IPS-11a (cell line): Measurements from ENCODE around the gene TRPM2.
"Not testable (repeated sequence)": the region's sequence is repeated elsewhere in the genome, so short reads cannot be mapped to it uniquely, and the experiment has no call there.

Experiments used
- H3K4me3 ChIP-seq: one replicate; pipeline ENCODE4 v1.5.1; 2013; ENCODE audit warnings: low read depth, low read length, control low read depth

The TRPM2 gene

DNA sequence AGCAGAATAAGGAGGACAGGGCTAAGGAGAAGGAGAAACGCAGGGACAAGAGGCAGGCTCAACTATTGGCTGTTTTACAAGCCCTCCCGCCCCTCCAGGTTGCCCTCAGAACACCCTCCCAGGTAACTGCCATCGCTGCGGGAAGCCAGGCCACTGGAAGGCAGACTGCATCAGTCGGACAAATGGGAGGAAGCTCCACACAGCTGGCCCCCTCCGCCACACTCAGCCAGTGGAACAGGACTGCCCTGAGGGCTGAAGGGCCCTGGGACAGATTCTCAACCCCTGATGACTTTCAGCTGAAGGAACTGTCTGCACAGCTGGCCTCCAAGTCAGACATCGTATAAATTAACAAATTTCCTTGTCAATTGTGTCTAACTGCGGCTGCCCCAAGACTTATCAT lies 123.7 kb downstream of the TRPM2 start:
- H3K4me3 ChIP-seq = no peak overlapping the region

DNA sequence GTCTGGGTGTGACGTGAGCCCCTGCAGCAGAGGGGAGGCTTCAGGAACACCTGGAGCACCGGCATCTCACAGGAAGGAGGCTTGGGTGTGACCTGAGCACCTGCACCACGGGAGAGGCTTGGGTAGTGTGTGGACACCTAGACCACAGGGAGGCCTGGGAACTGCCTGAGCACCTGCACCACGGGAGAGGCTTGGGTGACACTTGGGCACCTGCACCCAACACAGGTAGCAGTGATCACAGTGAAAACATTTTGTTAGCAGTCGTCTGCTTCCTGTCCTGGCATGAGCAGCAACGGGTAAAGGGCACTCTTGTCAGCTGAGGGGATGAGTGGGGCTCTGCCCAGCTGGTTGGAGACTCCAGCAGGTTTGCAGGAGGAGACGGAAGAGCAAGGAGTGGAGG lies 124.3 kb downstream of the TRPM2 start:
- H3K4me3 ChIP-seq = no peak overlapping the region

DNA sequence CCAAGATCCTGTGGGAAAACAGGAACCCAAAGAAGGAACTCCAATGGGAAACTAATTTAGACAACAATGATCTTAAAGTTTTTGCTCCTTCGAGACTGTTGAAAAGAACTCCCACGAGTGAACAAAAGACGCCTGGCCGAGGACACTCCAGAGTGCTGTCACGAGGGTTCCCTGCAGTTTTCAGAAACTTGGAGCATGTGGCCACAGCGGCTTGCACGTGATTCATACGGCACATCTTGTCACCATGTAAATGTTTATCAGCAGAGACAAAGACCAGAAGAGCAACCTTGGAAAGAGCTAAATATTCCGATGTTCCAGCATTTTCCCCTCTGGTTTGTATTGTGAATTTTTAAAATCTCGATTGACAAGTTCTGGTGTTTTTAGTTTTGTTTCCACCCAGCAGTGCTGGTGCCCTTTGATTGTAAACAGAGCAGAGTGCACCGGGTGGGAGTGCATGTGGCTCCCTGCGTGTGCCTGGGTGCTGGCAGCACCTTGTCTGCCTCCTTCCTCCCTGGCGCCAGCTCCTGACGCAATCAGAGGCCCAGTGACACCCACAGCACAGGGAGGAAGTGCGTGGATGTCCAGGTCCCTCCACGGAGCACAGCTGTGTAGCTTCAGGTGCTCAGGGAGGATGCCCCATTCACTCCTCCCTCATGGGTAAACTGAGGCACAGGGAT lies 124.8 kb downstream of the TRPM2 start:
- no peak overlapping the region for H3K4me3 ChIP-seq

DNA sequence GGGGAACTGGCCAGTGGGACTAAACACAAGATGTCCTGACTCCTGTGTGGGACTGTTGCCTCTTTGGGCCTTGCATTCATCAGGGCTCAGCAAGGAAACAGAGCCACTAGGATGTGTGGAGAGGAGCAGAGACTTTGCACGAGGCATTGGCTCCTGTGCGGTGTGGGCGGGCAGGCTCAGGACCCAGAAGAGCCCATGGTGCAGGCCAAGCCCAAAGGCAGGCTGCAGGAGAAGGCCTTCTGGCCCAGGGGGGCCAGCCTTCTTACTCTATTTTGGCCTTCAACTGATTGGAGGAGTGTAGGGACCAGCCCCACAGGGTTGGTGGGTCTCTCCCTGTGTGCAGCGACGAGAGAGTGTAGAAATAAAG lies 125.4 kb downstream of the TRPM2 start:
- H3K4me3 ChIP-seq = no peak overlapping the region

DNA sequence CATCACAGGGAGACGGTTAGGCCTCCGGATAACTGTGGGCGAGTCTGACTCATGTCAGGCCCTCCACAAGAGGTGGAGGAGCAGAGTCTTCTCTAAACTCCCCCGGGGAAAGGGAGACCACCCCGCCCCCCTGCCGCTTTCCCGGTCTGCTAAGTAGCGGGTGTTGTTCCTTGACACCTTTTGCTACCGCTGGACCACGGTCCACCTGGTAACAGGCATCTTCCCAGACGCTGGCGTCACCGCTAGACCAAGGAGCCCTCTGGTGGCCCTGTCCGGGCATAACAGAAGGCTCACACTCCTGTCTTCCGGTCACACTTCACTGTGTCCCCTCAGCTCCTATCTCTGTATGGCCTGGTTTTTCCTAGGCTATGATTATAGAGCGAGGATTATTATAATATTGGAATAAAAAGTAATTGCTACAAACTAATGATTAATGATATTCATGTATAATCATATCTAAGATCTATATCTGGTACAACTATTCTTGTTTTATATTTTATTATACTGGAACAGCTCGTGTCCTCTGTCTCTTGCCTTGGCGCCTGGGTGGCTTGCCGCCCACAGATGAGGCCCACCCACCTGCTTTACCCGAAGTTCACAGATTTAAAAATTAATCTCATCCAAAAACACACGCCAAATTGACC lies 126.3 kb downstream of the TRPM2 start:
- H3K4me3 ChIP-seq = not testable (repeated sequence)

DNA sequence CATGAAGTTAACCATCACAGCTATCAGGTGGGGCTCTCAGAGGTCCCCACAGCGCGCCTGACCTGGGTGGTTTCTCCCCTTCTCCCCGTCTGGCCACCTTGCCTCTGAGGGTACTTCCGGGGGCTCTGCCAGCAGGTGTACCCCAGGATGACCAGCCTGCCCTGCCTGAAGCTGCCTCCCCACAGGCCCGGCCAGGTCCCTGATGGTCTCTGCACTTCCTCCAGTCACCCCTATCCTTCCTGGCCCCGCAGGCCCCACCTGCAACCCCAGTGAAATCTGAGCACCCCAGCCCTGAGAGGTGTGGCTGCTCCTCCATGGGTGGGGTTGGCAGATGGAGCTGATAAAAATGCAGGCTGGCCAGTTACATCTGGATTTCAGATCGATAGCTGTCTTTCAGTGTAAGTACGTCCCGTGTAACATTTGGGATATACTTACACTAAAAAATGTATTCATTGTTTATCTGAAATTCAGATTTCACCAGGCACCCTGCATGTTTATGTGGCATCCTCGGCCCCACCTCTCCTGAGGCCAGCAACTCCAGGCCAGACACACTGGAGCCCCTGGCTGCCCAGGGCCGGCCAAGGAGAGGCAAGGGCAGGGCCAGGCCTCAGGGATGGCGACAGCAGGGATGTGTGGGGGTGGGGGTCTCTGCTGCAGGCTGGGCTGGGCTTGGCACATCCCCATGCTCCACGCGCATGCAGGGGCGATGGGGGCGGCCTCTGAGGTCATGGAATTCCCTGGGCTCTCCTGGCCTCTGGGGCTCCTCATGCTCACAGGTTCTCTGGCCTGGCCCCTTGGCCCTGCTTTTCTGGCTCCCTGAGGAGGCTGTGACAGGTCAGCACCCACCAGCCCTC lies 127.0 kb downstream of the TRPM2 start:
- H3K4me3 ChIP-seq = no peak overlapping the region

DNA sequence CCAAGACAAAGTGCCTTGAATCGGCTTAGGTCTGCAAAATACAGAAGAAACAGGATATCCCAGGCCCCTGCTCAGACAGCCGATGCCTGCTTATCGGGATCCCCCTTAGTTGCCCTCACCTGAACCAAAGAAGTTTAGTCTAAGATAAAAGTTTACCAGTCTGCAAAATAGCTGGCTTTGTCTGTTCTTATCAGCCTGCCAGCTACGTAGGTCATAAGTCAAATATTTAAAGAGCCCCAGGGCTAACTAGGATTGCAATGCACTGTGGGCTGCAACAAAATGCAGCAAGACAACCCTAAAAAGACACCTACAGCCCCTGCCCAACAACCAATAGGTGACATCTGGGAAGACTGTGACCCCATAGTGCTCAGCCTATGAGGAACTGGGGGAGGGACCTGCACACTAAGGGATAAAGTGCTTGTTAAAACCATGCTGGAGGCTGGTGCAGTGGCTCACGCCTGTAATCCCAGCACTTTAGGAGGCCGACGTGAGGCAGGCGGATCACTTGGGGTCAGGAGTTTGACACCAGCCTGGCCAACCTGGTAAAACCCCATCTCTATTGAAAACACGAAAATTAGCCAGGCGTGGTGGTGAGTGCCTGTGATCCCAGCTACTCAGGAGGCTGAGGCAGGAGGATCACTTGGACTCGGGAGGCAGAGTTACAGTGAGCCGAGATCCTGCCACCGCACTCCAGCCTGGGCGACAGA lies 129.3 kb downstream of the TRPM2 start:
- no peak overlapping the region for H3K4me3 ChIP-seq

DNA sequence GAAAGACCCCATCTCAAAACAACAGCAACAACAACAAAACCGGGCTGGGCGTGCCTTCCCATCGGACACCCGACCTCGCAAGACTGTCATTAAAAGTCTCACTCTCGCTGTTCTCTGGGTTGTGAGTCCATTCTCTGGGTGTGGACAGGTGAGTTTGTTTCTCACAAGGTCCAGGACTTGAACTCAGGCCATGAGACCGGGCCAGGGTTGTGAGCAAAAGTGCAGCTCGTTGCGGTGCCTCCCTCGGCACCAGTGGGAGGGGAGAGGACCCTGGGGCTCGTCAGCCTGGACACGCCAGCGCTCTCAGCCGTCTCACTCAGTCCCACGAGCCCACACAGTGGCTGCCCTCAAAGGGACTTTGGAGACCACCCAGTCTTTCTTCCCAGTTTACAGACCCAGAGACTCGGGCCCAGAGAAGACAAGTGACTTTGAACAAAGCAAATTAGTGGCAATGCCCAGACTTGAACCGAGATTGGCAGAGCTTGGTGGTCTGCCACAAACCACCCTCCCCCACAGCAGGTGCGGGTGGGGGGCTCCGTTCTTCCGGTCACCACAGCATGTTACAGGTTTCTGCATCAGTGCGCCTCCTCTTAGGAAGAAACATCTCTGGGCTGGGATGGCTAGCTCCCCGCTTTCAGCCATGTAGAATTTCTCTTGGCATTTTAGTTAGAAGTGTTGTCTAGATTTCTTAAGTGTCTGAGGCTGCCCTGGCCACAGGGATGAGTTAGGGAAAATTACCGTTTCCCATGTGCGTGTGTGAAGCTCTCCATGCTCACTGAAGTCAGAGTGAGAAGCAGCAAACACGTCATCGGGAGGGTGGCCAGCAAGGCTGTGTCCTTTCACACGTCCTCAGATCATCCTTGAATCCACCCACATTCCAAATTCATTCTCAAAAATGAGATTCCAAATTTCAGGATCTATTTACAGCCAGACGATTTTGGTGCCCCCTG lies 130.1 kb downstream of the TRPM2 start:
- no peak overlapping the region for H3K4me3 ChIP-seq

DNA sequence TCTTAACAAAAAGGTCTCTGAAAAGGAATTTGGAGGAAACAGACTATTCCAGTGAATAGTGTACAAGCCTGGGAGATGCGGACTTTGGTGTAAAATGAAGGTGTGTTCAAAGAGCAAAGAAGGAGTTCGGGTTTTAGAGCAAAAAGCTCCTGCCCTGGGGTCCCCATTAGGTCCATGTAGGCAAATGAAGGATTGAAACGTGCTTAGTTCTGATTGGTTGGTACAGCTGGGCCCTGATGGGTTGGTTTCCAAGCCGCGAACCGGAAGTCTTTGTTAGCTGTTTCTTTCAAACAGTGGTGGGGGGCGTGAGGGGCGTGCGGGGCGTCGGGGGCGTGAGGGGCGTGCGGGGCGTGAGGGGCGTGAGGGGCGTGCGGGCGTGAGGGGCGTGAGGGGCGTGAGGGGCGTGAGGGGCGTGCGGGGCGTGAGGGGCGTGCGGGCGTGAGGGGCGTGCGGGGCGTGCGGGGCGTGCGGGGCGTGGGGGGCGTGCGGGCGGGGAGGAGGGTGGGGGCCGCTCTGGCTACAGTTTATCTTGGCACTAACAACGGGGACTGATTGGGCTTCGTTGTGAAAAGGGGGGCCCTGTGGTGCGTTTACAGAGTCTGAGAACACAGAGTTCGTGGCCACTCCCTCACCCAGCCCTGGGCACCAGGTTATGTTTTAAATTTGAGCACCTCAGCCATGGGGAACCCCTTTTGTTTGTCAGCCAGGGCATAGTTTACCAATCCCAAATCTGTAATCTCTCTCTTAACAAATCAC lies 131.3 kb downstream of the TRPM2 start:
- no peak overlapping the region for H3K4me3 ChIP-seq

DNA sequence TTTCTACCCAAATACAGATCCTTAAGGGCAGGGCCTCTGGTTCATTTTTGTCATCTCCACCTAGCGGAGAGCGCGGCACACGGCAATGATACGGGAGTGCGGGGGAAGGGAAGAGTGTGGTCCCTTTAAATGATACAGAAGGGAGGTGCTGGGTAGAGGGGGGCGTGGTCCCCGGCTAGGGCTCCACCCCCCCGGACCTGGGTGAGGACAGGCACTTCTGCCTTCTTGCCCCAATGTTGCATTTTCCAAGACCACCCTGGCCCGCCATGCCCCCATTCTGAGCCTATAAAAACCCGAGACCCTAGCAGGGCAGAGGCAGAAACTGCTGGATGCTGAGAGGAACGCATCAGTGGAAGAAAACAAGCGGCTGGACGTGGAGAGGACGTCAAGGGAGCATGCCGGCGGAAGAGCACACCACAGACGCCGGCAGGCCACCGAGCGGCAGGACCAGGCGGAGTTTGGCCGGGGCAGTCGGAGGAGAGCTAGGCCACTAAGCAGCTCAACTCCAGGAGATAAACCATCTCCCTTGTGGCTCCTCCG lies 131.9 kb downstream of the TRPM2 start:
- H3K4me3 ChIP-seq = no peak overlapping the region

DNA sequence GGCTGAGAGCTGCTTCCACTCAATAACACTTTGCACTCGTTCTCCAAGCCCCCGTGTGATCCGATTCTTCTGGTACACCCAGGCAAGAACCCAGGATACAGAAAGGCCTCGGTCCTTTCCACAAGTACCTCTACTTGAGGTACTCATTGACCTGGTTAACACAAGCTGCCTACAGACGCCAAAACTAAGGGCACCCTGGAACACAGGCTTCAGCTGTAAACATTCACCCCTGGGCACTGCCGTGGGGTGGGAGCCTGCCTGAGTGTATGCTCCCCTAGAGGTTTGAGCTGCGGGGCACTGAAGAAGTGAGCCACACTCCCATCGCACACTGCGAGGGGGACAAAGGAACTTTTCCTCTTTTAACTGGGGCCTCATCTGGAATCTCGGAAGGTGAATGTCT lies 132.4 kb downstream of the TRPM2 start:
- H3K4me3 ChIP-seq = no peak overlapping the region

DNA sequence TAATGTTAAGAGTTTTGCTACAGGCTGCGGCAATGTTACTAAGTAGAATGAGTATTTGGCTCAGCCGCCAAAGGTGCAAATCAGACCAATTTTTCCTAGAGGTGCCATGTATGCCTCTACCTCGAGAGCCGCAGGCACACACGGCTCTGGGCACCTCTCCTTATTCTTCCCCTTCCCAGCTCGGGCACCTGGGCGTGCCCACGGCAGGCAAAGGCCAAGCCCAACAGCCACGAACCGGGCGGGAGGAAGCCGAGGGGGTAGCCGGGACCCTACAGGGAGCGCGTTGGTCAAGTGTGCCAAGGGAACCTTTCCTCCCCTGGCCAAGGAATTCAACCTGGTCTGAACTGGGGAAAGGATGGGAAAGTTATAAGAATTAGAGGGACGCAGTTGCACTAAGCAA lies 132.9 kb downstream of the TRPM2 start:
- H3K4me3 ChIP-seq = no peak overlapping the region

DNA sequence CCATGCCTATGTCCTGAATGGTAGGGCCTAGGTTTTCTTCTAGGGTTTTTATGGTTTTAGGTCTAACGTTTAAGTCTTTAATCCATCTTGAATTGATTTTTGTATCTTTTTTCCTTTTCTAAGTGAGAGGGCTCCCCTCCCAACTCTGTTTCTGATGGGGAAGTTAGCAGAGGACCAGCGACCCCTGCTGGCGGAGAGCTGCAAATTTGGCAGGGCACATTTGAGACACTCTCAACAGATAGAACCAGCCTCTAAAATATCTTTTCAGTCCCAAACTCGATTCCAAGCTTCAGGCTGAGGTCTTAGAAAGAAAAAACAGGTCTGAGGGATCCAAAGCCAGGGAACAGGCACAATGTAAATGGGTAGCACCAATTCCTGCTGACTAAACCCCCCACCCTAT lies 134.4 kb downstream of the TRPM2 start:
- H3K4me3 ChIP-seq = no peak overlapping the region

DNA sequence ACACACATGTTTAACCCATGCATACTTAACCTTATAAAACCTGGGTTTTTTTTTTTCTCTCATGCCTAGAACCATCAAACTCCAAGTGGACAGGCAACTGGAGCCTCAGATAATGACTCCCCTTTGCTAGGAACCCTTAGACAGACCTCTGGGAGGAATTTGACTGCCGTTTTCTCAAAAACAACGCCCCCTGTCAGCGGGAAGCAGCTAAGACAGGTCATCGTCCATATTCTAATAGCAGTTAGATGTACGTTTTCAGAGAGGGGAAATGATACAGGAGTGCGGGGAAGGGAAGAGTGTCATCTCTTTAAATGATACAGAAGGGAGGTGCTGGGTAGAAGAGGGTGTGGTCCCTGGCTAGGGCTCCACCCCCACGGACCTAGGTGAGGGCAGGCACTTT lies 136.5 kb downstream of the TRPM2 start:
- no peak overlapping the region for H3K4me3 ChIP-seq

DNA sequence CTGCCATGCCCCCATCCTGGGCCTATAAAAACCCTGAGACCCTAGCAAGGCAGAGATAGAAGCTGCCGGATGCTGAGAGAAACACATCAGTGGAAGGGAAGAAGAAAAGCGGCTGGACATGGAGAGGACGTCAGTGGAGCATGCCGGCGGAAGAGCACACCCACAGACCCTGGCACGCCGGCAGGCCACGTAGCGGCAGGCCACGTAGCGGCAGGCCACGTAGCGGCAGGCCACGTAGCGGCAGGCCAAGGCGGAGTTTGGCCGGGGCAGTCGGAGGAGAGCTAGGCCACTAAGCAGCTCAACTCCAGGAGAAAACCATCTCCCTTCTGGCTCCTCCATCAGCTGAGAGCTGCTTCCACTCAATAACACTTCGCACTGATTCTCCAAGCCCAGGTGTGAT lies 137.0 kb downstream of the TRPM2 start:
- no peak overlapping the region for H3K4me3 ChIP-seq

DNA sequence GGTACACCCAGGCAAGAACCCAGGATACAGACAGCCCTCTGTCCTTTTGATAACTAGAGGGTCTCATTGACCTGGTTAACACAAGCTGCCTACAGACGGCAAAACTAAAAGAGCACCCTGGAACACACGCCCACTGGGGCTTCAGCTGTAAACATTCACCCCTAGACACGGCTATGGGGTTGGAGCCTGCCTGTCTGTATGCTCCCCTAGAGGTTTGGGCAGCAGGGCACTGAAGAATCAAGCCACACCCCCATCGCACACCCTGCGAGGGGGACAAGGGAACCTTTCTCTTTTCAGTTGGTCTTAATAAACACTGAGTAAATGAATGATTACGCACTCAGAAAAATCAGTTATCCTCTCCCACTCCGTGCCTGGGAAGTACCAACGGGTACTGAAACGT lies 137.4 kb downstream of the TRPM2 start:
- H3K4me3 ChIP-seq = no peak overlapping the region
